Mesothelial cell of epicardium (in vitro differentiated cells): ENCODE measurements around the gene DIPK1C. TPM values are rescaled to one million over a fixed set of nuclear protein-coding genes. Genes with fewer than 3 reads are reported as not detected.

ENCODE experiments used
- DNase-seq, 2 experiments: peaks; one replicate each; pipeline ENCODE4 v3.0.0; 2021; ENCODE audit warnings: low spot score in 2 of 2; ENCODE audit not compliant: unreplicated experiment in 2 of 2
- H3K27ac Mint-ChIP-seq: 2 replicates; pipeline ENCODE4 v1.8.0; 2021; ENCODE audit warnings: mixed read lengths
- H3K27me3 Mint-ChIP-seq: 2 replicates; pipeline ENCODE4 v1.8.0; 2021; ENCODE audit warnings: low read depth, mixed read lengths
- H3K36me3 Mint-ChIP-seq: 2 replicates; pipeline ENCODE4 v1.8.0; 2021; ENCODE audit warnings: mixed read lengths
- H3K4me1 Mint-ChIP-seq: 2 replicates; pipeline ENCODE4 v1.8.0; 2021; ENCODE audit warnings: mixed read lengths
- H3K4me3 Mint-ChIP-seq: 2 replicates; pipeline ENCODE4 v1.8.0; 2021; ENCODE audit warnings: mild to moderate bottlenecking, moderate library complexity, mixed read lengths
- H3K9me3 Mint-ChIP-seq: 2 replicates; pipeline ENCODE4 v1.8.0; 2021; ENCODE audit warnings: mixed read lengths
- CTCF ChIP-seq: fragments of 200-600 bp; sonication (generic); IDR thresholded peaks from one replicate; pipeline ENCODE4 v1.5.0; 2021; ENCODE audit warnings: antibody characterized with exemption; ENCODE audit not compliant: unreplicated experiment
- total RNA-seq: library from RNA; stranded (reverse); gene quantifications from 3 replicates; pipeline ENCODE4 v1.2.1, GENCODE V29; 2021

The DIPK1C gene
- total RNA-seq, 1 donor from 2014 or later, result not detected

- H3K4me3 Mint-ChIP-seq, result no peak overlapping the region
These were observed 32.6 kb upstream of the DIPK1C start for GRCh38 chr18:74489676-74490075.

GRCh38 chr18:74488864-74489263 lies 31.8 kb upstream of the DIPK1C start:
- no peaks in the 10 kb centered on the region for H3K9me3 Mint-ChIP-seq
- no peak for DNase-seq
- H3K36me3 Mint-ChIP-seq, result no peaks in the 10 kb centered on the region
- H3K27ac Mint-ChIP-seq, result no peak overlapping the region
- H3K4me1 Mint-ChIP-seq, result peaks cover 16% of the 10 kb centered on the region
- TF ChIP-seq CTCF, result no peak
- H3K4me3 Mint-ChIP-seq, result no peak overlapping the region
- peaks cover 2% of the 10 kb centered on the region for H3K27me3 Mint-ChIP-seq

More at GRCh38 chr18:74489676-74490075, 32.6 kb upstream of the DIPK1C start:
- Mint-ChIP-seq H3K27me3 (peaks cover 2% of the 10 kb centered on the region), H3K9me3 (no peaks in the 10 kb centered on the region), H3K27ac (no peak overlapping the region), H3K4me1 (peaks cover 14% of the 10 kb centered on the region), H3K36me3 (no peaks in the 10 kb centered on the region)
- no peak for TF ChIP-seq CTCF
- DNase-seq, result no peak

- Mint-ChIP-seq H3K9me3 (no peaks in the 10 kb centered on the region), H3K4me1 (peaks cover 16% of the 10 kb centered on the region), H3K4me3 (no peak overlapping the region), H3K27me3 (peaks cover 2% of the 10 kb centered on the region), H3K36me3 (no peaks in the 10 kb centered on the region), H3K27ac (no peak overlapping the region)
- TF ChIP-seq CTCF, result no peak
- DNase-seq, result no peak
These were observed 31.2 kb upstream of the DIPK1C start for GRCh38 chr18:74488354-74488753.

- Mint-ChIP-seq H3K4me3 (no peak overlapping the region), H3K27me3 (no peaks in the 10 kb centered on the region), H3K27ac (no peak overlapping the region), H3K9me3 (no peaks in the 10 kb centered on the region), H3K36me3 (no peaks in the 10 kb centered on the region), H3K4me1 (peaks cover 16% of the 10 kb centered on the region)
- DNase-seq, result no peak
- TF ChIP-seq CTCF, result no peak
These were observed 29.2 kb upstream of the DIPK1C start for GRCh38 chr18:74486119-74486849.

- no peaks in the 10 kb centered on the region for H3K9me3 Mint-ChIP-seq
- no peak for DNase-seq
- H3K36me3 Mint-ChIP-seq, result no peaks in the 10 kb centered on the region
- H3K27ac Mint-ChIP-seq, result no peak overlapping the region
- H3K27me3 Mint-ChIP-seq, result no peaks in the 10 kb centered on the region
- peaks cover 12% of the 10 kb centered on the region for H3K4me1 Mint-ChIP-seq
- no peak for TF ChIP-seq CTCF
- H3K4me3 Mint-ChIP-seq, result no peak overlapping the region
These were observed 25.6 kb upstream of the DIPK1C start for GRCh38 chr18:74482697-74483096.
